ENCODE results near the gene CLMP.

Gene CLMP

DNA sequence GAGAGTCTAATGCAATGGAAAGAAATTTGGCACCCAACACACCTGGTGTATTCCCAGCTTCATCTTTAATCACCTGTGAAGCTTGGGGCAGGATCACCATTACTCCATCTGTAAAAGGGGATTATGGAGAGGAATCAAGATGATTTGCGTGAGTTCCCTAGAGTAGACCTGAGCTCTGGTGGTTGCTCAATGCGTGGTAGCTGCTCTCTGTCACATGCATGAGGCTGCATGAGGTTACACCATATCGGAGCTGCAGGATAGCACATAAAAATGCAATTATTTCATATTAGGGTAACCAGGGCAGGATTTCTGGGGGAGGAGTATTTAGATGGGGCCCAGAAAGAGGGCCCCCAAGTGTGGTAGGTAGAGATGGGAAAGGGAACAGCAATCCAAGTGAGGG lies 35.3 kb upstream of the CLMP start:
- TF ChIP-seq POLR2A (IDR thresholded peaks at IDR 0.05; ENCODE audit: low read length) (no peak), GATA1 (IDR thresholded peaks at IDR 0.05; ENCODE audit: low read depth, low read length) (no peak)
- no peak for DNase-seq

DNA sequence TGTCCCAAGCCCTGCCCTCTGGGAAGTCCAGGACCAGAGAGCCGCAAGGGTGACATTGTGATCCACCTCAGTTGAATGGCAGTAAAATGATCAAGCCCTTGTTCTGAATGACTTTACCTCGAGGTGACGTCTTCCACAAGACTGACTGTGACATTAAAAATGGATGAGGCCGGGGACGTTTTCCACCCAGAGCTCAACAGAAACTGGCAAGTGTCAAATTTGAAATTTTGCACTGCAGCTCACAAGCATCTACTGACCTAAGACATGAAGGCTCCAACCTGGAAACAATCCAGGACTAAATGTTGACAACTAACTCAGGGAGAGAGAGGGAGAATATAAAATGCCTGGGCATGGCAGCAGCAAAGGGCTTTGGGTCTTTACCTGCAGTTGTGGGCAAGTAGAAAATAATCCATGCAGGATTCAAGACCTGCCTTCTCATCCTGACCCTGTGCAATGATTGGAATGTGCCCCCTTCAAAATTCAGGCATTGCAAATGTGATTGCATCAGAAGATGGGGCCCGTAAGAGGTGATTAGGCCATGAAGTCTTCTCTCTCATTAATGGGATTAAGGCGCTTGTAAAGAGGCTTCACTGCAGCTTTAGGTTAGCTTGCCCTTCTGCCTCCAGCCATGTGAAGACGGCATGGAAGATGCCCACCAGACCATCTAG lies 33.6 kb upstream of the CLMP start:
- TF ChIP-seq POLR2A (IDR thresholded peaks at IDR 0.05; ENCODE audit: low read length) (no peak), GATA1 (IDR thresholded peaks at IDR 0.05; ENCODE audit: low read depth, low read length) (no peak)
- DNase-seq, result no peak

DNA sequence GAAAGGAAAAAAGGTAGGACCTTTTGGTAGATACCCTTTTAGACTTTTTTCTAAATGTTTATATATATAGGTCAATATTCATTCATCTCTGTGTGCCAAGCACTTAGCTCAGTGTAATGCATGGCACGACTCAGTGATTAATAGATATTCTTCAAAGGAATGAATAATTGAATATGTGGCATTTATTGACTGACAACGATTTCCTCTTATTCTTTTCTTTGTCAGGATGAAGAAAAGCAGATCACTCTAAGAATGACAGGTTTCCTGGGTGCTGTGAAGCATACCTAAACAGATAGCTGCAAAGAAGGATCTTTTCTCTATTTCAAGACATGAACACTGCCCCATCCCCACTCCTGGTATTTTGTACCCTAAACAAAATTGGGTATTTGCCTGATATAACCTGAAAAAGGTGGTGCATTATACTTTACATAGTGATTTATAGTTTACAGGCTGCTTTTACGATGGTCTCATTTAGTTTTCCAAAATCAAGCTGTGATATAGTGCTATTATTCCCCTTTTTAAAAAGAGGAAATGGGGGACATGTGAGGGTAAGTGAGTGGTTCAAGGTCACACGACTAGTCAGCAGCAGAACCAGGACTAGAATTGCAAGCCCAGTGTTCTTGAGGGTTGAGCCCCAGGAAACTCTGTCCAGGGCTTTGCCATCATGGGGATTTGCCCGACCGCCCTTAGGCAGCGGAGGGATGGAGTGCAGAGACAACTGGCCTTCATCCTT lies 32.9 kb upstream of the CLMP start:
- TF ChIP-seq POLR2A (IDR thresholded peaks at IDR 0.05; ENCODE audit: low read length) (no peak), GATA1 (IDR thresholded peaks at IDR 0.05; ENCODE audit: low read depth, low read length) (no peak)
- no peak for DNase-seq

DNA sequence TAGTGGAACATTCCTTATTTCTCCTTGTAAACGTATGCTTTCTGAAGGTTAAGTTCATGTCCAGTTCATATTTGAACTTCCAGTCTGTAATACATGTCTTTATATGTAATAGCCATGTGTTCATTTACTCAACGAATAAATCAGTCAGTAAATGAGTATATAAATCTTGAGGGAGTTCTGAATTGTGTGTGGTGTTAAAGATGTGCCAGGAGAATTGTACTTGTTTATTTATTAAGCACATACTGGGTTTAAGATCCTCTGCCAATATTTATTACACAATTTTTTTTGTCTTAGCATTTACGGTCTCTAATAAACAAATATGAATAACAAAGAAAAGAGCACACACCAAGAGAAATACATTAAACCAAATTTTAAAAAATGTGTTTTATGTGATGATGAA lies 26.5 kb upstream of the CLMP start:
- TF ChIP-seq POLR2A (IDR thresholded peaks at IDR 0.05; ENCODE audit: low read length) (no peak), GATA1 (IDR thresholded peaks at IDR 0.05; ENCODE audit: low read depth, low read length) (no peak)
- DNase-seq, result no peak

DNA sequence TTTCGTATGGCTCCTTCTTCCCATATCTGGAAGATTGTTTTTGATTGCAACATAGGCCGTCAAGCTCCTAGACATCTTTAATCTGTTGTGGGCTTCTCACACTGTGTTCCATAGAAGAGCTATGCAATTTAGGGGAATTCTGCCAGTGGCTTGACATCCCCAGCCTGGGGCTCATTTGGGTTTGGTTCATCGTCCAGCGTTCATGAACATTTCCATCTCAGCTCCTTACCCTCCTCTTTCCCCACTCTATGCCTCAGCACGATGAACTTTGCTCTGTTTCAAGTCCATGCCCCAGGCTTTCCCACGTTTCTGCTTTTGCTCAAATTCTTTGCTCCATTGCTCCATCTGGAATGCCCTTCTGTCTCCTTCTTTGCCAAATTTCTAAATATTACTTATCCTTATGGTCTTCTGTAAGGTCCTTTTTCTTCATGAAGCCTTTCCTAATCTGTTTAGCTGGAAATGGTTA lies 26.1 kb upstream of the CLMP start:
- DNase-seq, result no peak
- TF ChIP-seq POLR2A (IDR thresholded peaks at IDR 0.05; ENCODE audit: low read length), result no peak
- no peak for TF ChIP-seq GATA1 (IDR thresholded peaks at IDR 0.05; ENCODE audit: low read depth, low read length)

DNA sequence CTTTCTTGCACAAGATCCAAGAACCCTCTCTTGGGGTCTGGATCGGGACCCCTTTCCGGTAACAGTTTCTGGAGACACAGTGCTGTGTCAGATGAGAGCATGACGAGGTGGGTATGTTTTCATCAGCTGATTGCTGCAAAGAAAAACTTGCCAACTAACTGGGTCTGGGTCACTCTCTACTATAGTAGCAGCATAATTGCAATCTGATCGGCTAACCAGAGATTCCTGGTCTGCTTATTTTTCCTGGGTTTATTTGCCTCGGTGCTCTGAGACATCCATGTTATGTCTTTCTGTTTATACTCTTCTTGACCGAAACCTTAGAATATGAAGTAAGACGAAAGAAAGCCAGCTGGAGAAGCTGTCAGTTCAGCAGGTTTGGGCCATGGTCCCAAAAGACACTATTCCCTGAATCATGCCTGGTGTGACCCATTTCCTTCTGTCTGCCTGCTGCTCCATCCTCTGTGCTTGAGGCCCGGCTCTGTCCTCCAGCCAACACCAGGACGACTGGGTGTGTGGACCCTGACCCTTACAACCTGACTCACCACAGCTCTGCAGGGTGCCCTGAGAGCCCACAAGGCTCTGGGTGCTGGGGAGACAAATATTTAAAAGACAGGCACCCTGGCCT lies 24.1 kb upstream of the CLMP start:
- no peak for DNase-seq
- TF ChIP-seq GATA1 (IDR thresholded peaks at IDR 0.05; ENCODE audit: low read depth, low read length) (no peak), POLR2A (IDR thresholded peaks at IDR 0.05; ENCODE audit: low read length) (no peak)

DNA sequence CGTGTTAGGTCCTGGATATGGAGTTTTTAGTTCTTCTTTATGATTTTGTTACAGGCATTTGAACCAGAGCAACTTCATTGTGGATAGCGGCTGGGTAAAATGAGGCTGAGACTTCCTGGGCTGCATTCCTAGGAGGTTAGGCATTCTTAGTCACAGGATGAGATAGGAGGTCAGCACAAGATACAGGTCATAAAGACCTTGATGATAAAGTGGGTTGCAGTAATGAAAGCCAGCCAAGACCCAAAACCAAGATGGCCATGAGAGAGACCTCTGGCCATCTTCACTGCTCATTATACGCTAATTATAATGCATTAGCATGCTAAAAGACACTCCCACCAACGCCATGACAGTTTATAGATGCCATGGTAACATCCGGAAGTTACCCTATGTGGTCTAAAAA lies 23.4 kb upstream of the CLMP start:
- no peak for DNase-seq
- TF ChIP-seq GATA1 (IDR thresholded peaks at IDR 0.05; ENCODE audit: low read depth, low read length) (no peak), POLR2A (IDR thresholded peaks at IDR 0.05; ENCODE audit: low read length) (no peak)

DNA sequence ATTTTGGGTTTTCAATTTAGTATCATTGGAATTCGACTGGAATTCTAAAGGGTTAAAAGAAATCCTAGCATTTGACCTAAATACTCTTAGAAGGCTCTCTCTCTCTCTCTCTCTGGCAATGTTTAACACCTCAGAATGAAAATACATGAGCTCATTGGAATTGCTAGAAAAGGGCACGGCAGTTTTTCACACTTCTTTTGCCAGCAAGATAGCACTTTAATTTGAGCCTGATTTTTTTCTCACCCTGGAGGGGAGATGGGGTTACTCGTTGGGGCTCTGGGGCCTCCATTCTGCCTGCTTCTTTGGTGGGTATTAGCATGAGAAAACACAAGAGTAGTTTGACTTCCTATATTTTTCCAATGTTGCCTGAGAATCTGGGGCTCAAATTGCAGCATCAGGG lies 22.8 kb upstream of the CLMP start:
- DNase-seq, result no peak
- TF ChIP-seq POLR2A (IDR thresholded peaks at IDR 0.05; ENCODE audit: low read length) (no peak), GATA1 (IDR thresholded peaks at IDR 0.05; ENCODE audit: low read depth, low read length) (no peak)

DNA sequence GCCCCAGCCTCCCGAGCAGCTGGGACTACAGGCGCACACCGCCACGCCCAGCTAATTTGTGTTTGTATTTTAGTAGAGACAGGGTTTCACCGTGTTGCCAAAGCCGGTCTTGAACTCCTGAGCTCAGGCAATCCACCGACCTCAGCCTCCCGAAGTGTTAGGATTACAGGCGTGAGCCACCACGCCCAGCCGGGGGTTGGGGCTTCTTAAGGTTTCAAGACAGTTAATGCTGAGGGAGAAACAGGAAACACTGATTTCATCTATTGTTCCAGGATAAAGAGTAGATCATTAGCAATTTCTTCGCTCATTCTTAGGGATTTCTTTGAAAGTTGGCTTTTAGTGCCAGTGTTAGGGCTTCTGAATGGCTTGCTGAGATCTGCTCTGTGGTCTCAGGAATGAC lies 21.2 kb upstream of the CLMP start:
- TF ChIP-seq POLR2A (IDR thresholded peaks at IDR 0.05; ENCODE audit: low read length) (no peak), GATA1 (IDR thresholded peaks at IDR 0.05; ENCODE audit: low read depth, low read length) (no peak)
- DNase-seq, result no peak

DNA sequence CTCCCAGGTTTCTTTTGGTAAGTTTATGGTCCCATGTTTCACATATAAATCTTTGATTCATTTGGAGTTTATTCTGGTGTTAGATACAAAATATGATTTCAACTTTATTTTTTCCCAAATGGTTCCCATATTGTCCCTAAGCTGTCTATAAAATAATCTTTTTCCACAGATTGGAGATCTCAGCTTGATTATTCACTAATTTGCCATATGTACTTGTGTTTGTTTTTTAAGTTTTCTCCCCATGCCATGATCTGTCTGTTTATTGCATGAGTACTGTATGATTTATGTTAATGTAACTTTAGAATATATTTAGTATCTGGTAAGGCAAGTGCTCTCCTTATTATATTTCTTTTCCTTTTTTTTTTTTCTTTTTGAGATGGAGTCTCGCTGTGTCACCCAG lies 19.9 kb upstream of the CLMP start:
- no peak for DNase-seq
- no peak for TF ChIP-seq GATA1 (IDR thresholded peaks at IDR 0.05; ENCODE audit: low read depth, low read length)
- TF ChIP-seq POLR2A (IDR thresholded peaks at IDR 0.05; ENCODE audit: low read length), result no peak

DNA sequence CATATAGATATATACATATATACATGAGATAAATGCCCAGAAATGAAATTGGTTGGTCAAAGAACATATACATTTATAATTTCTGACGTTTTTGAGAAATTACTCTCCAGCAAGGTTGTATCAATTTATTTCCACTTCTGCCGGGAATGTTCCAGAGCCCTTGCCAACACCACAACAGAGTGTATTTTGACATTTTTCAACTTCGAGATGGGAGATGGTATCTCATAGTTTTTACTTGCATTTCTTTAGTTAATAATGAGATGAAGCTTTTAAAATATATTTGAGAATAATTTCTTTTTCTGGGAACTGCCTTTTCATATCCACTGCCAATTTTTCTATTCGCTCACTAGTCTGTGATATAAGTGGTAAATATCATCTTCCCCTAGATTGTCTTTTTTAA lies 19.3 kb upstream of the CLMP start:
- no peak for DNase-seq
- no peak for TF ChIP-seq GATA1 (IDR thresholded peaks at IDR 0.05; ENCODE audit: low read depth, low read length)
- TF ChIP-seq POLR2A (IDR thresholded peaks at IDR 0.05; ENCODE audit: low read length), result no peak

DNA sequence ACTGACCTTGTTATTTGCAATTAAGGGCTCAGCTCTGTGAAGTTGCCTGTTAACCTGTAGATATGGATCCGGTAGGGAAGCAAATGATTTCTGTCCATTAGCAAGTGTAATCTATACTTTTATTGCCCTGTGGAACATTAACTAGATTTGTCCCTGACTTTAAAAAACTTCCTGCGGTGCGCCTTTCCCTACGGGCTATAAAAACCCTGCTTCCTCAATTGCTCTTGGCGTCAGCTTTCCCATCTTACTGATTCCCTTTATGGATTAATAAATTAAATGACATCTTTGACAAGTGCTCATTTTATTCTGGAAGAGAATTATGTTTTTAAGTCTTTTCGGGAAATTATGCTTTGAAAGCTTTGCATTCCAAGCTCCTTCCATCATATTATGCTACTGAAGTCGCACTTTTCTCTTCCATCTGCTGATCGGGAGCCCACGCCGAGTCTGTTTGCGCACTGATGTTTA lies 18.3 kb upstream of the CLMP start:
- DNase-seq, result no peak
- TF ChIP-seq GATA1 (IDR thresholded peaks at IDR 0.05; ENCODE audit: low read depth, low read length) (no peak), POLR2A (IDR thresholded peaks at IDR 0.05; ENCODE audit: low read length) (no peak)

DNA sequence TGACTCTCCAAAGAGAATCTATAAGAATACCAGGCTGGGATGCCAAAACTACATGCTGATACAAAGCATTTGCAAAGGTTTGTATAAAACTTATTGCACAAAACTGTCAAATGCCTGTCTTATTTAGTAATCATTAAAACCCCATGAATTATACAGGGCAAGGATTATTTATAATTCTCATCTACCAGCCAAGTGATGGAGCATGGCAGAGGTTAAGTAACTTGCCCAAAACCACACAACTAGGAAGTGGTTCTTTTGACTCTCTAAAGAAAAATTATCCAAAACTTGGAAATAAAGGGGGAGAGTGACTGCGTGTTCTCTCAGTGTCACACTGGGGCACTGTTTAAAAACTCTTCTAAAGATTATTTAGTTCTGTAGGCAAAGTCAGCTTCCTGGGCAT lies 17.4 kb upstream of the CLMP start:
- no peak for TF ChIP-seq POLR2A (IDR thresholded peaks at IDR 0.05; ENCODE audit: low read length)
- no peak for TF ChIP-seq GATA1 (IDR thresholded peaks at IDR 0.05; ENCODE audit: low read depth, low read length)
- no peak for DNase-seq

DNA sequence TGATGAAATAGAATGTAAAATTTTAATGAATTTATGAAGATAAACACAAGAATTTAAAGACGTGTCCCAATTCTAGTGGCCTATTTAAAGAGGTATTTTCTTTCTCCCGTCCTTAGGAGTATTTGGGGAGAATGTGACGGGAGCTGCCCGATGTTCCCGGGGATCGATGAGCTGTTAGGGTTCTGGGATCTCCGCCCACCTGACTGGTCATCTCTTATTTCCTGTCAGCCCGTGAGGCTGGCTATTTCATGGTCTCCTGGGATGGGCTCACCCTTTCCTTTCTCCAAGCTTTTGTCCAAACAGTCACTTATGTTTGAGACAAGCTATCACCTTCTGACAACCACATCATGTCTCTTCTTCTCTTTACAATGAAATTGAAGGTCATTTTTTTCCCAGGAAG lies 16.9 kb upstream of the CLMP start:
- TF ChIP-seq GATA1 (IDR thresholded peaks at IDR 0.05; ENCODE audit: low read depth, low read length) (no peak), POLR2A (IDR thresholded peaks at IDR 0.05; ENCODE audit: low read length) (no peak)
- no peak for DNase-seq
